Esophagus muscularis mucosa (tissue), 4 donors: Measurements from ENCODE around the gene PCP2.

Source experiments
- CTCF ChIP-seq, 3 experiments: fragments of 200-600 bp in 2 of 3; fragments of 450-650 bp in 1 of 3; sonication (generic) in 2 of 3; IDR thresholded peaks; one replicate each; pipeline ENCODE4 v1.5.1; 2017 to 2019; ENCODE audit warnings: antibody characterized with exemption in 3 of 3, mild to moderate bottlenecking in 2 of 3, moderate library complexity in 1 of 3
- EP300 ChIP-seq: sonication (generic); formaldehyde crosslinking; IDR thresholded peaks from one replicate; pipeline ENCODE4 v1.6.1; 2017; ENCODE audit warnings: antibody characterized with exemption
- POLR2A ChIP-seq: fragments of 450-650 bp; IDR thresholded peaks from one replicate; pipeline ENCODE4 v1.6.1; 2017; ENCODE audit warnings: antibody characterized with exemption, moderate library complexity, mild to moderate bottlenecking, low read depth
- POLR2AphosphoS5 ChIP-seq, 2 donors: sonication (generic); formaldehyde crosslinking; IDR thresholded peaks; one replicate each; pipeline ENCODE4 v1.6.1; 2017; ENCODE audit warnings: antibody characterized with exemption in 2 of 2

- no peak for TF ChIP-seq POLR2AphosphoS5 (IDR thresholded peaks at IDR 0.05)
- TF ChIP-seq CTCF (IDR thresholded peaks at IDR 0.05), result no peak
- no peak for TF ChIP-seq POLR2A
- no peak for TF ChIP-seq EP300
These were observed 23.7 kb upstream of the PCP2 start for GRCh38 chr19:7657131-7657751.
